Measurements from ENCODE around the gene TSPAN18.

GRCh38 chr11:44934110-44934509 lies 207.3 kb downstream of the TSPAN18 start:
- no peak for TF ChIP-seq POLR2A (IDR thresholded peaks at IDR 0.05)
- TF ChIP-seq CTCF (IDR thresholded peaks at IDR 0.05) = no peak
- no peak for TF ChIP-seq POLR2AphosphoS5 (IDR thresholded peaks at IDR 0.05)

All from transverse colon (tissue), 4 donors.